Measurements from ENCODE around the gene INTS1.
"Not testable (repeated sequence)": the region's sequence is repeated elsewhere in the genome, so short reads cannot be mapped to it uniquely, and the experiment has no call there.

INTS1 gene

DNA sequence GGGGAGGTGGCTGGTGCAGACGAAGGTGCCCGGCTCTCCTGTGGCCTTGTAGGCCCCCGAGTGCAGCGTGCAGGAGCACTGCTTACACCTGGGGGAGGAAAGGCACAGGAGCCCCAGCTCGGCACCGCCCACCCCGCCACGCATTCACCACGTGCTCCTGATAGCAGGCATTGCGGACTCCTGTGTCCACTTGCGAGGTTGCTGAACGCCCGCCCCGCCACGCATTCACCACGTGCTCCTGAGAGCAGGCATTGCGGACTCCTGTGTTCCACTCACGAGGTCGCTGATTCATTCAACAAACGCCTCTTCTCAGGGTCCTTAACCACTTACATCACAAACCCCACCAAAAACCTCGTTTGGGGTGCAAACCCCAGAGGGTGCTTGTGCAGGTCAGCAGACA is 58.8 kb downstream of the INTS1 start:
- no peak for DNase-seq (ENCODE audit: low read depth)

DNA sequence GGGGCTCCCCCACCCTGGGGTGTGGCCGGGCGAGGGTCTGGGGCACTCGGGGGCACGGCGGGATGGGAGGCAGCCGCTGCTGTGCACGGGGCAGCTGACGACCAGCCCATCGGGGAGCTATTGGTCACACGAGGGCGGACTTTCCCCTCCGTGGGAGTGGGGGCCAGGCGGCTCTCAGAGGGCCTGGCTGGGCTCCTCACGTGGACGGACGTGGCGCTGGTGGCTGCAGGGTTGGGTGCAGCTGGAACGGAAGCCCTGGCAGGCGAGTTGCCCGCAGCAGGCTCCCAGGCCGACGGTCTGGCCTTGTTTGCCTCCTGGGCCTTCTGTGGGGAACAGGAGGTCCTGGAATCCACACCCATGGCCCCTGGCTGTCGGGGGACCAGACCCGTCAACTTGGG is 59.3 kb downstream of the INTS1 start:
- no peak for DNase-seq (ENCODE audit: low read depth)

DNA sequence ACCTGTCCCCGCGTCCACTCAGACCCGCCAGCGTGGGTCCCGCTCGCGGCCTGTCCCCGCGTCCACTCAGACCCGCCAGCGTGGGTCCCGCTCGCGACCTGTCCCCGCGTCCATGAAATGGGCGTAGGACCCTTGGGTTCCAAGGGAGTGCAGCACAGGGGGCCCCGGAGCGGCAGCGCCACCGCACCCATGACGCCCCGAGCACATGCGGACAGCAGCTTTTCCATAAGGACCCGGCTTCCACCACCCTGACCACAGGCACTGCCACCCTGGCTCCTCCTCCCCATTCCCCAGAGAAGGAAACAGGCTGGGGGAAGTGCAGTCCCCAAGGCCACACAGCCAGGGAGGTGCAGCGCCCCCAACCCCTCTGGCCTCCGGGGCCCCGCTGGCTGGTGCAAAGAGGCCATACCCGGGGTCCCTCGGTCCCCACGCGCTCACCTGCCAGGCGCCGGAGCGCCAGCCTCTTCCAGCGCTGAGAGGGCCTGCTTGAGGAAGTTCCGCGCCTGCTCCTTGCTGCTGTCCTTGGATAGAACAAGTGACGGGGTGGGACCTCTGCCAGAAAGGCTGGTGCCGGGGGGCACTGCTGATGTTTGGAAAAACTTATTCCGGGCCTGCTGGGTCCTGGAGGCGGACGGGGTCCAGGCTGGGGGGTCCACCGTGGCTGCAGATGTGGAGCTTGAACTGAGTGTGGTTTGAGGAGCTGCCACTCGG is 59.8 kb downstream of the INTS1 start:
- no peak for DNase-seq (ENCODE audit: low read depth)

DNA sequence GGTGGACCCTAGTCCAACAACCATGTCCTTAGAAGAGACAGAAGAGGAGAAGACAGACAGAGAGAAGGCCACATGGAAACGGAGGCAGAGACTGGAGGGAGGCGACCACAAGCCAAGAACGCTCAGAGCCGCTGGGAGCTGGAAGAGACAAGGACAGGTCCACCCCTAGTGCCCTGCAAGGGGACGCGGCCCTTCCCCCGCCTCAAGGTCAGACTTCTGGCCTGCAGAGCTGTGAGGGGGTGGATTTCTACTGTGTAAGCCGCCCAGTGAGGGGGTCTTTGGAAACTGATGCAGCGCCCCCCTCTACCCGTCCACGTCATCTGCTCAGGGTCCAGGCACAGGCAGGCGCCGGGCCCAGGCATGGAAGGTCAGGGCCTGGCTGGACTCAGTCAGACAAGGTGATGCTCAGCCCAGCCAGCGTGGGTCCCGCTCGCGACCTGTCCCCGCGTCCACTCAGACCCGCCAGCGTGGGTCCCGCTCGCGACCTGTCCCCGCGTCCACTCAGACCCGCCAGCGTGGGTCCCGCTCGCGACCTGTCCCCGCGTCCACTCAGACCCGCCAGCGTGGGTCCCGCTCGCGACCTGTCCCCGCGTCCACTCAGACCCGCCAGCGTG is 60.5 kb downstream of the INTS1 start:
- DNase-seq (ENCODE audit: low read depth): not testable (repeated sequence)

DNA sequence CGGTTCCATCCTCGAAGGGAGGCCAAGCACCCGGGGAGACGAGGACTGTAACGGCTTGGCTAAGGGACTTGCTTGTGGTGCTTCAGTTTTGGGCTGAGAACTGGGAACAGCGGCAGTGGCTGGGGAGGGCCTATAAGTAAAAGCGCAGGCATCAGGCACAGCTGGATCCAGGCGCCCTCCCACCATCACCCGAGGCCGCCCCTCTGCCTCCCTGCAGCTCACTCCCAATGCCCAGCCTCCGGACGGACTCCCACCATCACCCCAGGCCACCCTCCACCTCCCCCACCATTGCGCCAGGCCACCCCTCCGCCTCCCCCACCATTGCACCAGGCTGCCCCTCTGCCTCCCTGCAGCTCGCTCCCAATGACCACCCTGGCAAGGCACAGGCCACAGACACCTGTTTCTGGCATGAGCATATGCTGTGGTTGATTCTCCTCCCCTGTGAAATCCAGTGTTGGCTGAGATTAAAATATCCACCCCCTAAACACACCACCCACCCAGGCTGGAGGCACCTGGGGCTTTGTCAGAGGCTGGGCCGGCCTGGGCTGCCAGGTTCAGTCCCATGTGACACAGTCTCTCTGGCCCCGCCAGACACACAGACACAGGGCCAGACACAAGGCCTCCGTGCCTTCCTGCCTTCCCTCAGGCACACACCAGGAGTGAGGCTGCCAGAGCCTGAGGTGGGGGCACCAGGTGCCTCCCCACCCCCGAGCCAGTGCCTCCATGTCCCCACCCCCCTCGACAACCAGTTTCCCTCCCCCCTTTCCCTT is 61.6 kb downstream of the INTS1 start:
- DNase-seq (ENCODE audit: low read depth): no peak

DNA sequence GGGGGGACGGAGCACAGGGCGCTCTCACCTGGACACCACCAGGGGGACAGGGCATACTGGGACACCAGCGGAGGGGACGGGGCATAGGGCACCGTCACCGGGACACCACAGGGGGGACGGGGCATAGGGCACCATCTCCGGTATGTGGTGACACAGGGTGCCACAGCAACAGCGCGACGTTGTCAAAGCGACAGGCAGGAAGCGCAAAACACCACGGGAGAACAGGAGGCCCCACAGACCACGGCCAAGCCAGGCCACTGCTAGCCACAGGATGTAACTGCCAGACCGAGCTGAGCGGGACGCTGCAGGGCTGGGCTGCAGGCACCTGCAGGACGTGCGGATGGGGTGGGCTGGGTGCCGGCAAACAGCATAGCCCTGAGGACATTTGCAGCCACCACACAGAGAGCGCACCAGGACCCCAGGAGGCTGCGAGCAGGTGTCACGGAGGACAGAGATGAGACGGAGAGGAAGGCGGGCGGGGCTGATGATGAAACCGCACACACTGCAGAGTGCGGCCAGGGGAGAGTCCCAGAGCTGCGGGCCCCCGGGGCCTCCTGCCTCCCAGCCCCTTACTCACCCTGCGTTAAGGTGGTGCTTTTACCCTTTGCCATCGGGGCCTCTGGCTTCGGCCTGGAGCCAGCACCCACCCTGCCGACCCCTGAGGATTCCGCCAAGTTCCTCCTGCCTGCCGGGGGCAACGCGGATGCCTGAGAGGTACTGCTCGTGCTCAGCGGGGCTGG is 62.4 kb downstream of the INTS1 start:
- no peak for DNase-seq (ENCODE audit: low read depth)

DNA sequence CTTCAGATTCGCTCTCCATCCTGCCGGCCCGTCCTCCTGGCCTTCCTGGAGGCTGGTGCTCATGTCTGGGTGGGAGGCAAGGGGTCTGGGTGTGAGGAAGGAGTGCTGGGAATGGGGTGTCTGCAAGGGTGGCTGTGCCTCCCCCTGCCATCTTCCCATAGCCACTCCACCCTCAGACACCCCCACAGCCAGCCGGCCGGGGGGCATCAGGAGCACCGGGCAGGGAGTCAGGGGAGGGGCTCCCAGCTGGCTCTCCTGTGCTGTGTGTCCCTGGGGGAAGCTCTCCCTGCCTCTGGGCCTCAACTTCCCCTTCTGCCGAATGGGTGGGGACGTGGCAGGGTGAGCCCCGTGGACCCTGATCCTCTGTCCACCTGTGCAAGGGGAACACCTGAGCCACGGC is 63.6 kb downstream of the INTS1 start:
- DNase-seq (ENCODE audit: low read depth): no peak

DNA sequence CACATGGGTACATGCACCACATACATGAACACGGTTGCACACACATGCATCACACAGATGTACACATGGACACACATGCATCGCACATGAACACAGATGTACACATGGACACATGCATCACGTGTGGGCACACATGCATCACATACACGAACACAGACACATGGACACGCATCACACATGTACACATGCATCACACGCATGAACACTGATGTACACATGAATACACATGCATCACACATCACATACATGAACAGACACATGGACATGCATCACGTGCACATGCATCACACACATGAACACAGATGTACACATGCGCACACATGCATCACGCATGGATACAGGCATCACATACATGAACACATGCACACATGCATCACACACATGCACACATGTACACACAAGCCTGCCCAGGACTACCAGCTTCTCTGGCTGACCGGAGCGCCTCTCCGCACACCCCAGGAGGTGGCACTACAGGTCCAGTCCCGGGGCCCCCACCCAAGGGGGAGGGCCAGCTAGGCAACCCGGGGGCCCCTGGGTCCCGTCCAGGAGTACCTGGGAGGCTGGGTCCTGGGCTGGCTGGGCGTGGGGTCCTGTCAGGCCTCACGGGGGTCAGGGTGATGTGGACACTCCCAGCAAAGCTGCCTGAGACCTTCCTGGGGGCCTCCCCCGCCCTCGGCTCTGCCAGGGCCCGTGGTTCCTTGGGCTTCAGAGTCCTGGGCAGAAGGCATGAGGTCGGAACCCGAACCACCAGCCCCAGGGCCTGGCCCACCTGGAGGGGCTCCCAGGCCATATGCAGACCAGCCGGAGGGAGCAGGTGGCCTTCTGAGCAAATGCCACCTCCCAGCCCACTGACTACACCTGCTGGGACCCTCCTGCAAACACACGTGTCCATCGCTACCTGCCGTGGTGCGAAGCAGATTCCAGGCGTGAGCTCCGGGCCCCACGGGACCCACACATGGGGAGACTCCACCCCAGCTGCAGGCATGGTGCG is 64.5 kb downstream of the INTS1 start:
- DNase-seq (ENCODE audit: low read depth): no peak

DNA sequence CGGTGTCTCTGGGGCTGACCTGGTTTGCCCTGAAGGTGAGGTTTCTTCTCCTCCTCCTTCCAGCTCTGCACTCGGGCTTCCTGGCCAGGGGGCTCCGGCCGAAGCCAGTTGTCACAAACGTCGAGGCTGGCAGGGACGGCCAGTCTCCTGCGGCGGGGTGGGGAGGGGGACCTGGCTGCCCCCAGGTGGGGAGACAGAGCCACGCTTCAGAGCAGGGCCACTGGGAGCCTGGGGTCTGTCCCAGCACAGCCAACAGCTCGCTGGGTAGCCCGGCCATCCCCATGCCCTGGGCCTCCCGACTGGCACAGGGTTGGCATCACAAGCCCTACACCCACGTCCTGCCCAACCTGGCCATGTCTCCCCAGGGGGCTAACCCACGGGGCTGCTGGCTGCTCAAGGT is 65.4 kb downstream of the INTS1 start:
- DNase-seq (ENCODE audit: low read depth): no peak

DNA sequence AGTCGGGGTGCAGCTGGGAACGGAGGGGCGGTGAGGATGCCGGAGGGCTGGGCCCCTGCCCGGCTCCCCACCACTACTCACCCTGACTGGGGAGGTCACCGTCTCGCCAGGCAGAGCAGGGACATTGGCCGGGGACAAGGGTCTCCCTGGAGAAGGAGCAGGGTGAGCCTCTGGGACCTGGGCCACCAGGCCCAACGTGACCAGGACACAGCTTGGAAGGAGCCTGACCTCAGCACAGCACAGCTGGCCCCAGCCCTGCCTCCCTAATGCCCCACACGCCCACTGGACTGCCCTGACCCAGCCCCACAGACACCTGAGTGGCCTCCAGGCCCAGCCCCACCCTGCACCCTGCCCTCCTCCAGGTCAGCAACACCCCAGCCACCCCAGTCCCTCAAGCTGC is 66.0 kb downstream of the INTS1 start:
- no peak for DNase-seq (ENCODE audit: low read depth)

DNA sequence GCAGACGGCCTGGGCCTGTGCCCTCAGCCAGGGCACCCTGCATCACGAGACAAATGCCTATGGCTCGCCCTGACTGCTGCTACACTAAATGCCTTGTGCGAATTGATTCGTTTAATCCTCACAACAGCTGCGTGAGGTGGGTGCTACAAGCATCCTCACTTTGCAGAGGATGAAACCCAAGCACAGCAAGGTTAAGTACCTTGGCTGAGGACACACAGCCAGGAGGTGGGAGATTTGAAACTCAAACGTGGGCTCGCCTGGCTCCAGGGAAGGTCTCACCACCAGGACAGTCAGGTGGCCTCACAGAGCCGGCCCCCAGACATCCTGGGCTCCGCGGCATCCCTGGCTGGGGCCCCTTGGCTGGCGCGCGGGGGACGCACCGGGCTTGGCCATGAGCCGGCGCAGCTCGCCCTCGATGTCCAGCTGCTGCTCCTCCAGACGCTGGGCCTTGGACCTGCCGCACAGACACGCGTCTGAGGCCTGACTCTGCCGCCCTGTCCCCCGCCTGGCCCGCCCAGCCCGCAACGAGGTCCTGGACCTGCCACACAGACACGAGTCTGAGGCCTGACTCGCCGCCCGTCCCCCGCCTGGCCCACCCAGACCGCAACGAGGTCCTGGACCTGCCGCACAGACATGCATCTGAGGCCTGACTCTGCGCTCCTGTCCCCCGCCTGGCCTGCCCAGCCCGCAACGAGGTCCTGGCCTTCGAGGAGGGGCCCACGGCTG is 66.9 kb downstream of the INTS1 start:
- no peak for DNase-seq (ENCODE audit: low read depth)

DNA sequence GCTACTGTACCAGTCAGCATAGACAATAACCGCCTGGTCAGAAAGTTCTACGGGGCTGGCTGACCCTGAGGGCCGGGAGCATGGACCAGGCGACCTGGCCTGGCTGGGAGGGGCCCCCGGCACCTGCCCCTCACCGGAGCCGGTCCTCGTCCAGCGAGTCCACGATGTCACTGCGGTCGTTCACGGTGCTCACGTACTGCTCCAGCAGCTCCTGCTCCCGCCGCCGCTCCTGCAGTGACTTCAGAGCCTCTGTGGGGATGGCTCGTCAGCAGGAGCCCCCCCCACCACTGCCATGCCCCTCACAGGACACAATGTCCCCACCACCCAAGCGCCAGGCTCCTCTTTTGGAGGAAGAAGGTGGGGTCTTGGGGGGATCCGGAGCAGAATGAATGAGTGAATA is 67.6 kb downstream of the INTS1 start:
- no peak for DNase-seq (ENCODE audit: low read depth)

DNA sequence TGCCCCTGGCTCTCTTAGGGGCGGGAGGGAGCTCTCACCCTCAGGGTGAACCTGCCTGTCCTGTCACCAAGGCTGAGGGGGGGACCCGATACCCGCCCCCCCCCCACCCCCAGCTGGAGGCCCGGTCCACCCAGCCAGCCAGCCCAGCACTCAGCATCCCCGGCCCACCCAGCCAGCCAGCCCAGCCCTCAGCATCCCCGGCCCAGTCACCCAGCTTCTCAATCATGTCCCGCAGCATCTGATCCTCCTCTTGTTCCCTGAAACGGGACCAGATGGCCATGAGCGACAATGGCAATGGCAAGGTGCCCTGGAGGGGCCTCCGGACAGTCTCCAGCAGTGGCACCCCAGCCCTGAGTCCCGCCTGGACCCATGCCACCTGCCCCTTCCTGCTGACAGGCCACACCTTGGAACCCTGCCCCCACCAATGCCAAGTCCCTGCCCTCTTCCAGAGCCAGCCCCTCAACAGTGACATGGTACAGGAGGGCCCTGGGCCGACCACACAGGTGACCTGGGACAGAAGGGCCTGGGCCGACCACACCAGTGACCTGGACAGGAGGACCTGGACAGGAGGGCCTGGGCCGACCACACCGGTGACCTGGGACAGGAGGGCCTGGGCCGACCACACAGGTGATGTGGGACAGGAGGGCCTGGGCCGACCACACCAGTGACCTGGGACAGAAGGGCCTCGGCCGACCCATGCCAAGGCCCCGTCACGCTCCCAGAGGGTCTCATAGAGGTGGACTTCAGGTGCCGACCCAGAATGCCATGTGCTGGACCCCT is 69.1 kb downstream of the INTS1 start:
- no peak for DNase-seq (ENCODE audit: low read depth)

DNA sequence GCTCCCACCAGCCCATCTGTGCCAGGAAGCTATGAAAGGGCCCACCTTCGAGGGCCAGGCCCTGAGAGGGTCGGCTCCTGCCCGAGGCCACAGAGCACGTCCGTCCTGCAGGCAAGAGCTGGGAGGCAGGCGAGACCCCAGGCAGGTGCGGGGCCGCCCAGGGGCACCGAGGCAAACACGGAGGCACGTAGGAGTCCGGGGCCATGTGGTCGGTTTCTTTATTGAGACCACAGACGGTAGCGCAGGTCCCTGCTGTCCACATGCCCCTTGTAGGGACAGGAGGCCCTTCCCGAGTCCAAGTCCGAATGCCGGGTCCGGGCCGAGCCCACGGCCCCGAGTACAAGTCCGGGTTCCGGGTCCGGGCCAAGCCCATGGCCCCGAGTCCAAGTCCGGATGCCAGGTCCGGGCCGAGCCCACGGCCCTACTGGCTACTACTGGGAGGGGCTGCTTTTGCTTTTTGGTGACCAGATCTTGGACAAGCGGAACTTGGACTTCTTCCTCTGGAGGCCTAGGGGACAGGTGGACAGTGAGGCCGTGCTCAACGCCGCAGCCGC is 69.9 kb downstream of the INTS1 start:
- no peak for DNase-seq (ENCODE audit: low read depth)

DNA sequence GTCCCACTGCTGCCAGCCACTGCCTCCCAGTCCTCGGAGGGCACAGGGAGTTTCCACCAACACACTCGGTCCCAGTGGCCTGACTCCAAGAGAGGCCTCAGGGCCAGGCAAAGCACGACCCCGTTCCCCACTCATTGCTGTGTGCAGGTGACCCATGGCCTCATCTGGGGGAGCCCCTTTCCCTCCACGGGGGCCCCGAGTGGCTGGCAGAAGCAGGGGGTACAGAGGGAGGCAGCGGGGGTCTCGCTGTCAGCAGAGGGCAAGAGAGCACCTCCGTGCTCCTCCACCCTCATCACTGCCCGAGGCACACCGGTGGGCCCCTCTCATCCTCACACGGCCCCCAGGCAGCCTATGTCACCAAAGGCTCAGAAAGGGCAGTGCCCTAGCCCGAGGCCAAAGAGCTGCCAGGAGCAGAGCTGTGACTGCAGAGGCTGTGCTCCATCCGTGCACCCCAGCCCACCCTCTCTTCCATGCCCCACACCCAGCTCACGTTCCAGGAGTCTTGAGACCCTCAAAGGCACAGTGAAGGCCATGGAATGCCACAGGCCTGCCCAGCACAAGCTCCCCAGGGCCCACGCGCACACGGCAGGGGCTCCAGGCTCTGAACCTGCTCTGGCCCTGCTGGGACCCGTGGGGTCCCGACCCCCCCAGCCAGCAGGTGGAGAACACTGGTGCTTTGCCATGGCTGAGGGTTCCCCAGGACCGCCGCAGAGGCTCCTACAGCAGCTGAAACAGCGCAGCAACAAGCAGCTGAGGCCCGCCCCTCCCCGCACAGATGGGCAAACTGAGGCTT is 70.9 kb downstream of the INTS1 start:
- DNase-seq (ENCODE audit: low read depth): no peak

DNA sequence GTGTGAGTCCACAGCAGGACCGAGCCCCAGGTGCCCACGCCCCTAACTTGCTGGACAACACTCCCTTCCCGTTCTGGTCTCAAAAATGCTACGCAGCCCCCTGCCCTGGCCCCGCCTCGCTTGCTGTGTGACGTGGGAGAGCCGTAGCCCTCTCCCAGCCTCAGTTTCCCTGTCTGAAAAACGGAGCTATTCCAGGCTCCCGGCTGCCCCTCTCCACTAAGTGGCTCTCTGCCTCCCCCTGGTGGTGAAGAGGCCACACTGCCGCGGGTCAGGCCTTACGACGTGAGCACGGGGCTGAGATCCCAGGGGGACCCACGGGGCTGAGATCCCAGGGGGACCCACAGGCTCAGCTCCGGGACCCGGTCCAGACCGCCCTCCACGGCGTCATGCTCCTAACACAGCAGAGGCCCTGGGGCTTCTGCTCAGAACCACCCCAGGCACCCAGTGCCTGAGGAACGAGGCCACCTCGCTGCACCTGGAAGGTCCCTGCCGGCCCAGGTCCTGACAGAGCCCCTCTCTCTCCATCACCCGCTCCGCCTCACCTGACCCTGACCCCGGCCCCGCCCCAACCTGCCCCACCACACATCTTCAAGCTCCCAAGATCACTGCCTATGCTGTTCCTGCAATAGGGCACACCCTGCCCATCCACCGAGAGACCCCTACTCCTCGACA is 71.6 kb downstream of the INTS1 start:
- no peak for DNase-seq (ENCODE audit: low read depth)

DNA sequence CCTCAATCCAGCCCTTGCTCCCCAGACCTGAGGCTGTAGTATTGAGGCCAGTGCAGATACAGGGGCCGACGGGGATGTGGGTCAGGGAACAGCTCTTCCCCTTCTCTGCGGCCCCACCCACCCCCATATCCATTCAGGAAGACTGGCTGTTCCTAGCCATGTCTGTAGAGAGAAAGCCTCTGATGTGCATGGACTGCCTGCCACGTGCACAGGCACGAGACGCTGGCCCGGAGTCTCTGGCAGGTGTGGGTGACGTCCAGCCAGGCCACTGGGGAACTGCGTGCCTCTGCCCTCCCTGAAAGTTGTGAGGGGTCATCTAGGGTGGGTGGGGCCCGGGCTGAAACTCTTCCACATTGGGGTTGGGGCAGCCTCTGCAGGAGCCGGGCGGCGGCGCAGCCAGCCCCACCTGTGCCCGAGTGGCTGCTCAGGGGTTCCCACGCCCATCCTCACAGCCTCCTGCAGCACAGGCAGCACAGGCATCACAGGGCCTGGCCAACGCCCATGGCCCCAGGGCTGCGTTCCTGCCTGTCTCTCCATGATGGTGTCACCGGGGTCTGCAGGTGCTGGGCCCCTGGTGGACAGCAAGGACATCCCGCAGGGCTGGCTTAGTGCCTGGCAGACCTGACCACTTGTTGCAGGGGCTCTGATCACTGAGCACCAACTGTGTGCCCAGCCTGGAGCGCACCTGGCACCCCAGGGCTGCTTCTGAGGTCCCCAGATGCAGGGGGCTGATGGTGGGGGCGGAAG is 72.4 kb downstream of the INTS1 start:
- no peak for DNase-seq (ENCODE audit: low read depth)
